Measurements from ENCODE around the gene CDH4. TPM values are rescaled to one million over a fixed set of nuclear protein-coding genes. Genes with fewer than 3 reads are reported as not detected.

The CDH4 gene
- total RNA-seq, 1 experiment from 2014 or later: 0.12 TPM

DNA sequence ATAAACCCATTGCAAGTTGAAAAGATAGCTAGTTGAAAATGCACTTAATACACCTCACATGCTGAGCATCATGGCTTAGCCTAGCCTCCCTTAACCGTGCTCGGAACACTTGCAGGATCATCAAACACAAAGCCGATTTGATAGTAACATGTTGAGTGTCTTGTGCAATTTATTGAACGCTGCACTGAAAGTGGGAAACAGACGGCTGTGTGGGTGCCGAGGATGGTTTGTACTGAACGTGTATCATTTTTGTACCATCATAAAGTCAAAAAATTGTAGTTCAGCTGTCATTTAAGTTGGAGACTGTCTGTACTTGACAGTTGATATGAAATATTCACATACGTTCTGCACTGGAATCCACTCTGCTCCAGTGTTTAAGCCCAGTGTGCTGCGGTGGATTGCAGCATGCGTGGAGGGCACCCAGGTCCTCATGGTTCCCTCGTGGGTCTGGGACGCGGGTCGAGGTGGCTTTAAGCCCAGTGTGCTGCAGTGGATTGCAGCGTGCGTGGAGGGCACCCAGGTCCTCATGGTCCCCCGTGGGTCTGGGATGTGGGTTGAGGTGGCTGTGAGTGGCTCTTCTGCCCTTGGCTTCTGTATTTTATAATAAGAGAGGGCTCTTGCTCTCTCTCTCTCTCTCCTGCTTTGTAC is 77.0 kb downstream of the CDH4 start:
- no peak for DNase-seq (ENCODE audit: low read depth)

DNA sequence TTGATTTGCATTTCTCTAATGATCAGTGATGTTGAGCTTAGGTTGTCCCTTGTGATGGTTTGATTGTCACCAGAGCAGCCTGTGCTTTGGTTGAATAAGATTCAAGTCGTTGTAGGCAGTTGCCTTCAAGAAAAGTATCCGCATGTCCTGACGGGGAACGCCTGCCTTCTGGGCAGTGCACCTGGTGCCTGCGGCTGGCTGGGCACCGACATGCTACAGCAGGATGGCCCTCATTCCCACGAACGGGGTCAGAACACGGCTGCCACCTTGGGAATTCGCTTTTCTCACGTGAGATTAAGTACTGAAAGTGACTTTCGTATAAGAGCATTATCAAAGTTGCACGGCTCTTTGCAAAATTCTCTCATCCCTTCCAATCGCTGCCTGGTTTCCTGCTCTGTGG is 78.4 kb downstream of the CDH4 start:
- no peak for DNase-seq (ENCODE audit: low read depth)

DNA sequence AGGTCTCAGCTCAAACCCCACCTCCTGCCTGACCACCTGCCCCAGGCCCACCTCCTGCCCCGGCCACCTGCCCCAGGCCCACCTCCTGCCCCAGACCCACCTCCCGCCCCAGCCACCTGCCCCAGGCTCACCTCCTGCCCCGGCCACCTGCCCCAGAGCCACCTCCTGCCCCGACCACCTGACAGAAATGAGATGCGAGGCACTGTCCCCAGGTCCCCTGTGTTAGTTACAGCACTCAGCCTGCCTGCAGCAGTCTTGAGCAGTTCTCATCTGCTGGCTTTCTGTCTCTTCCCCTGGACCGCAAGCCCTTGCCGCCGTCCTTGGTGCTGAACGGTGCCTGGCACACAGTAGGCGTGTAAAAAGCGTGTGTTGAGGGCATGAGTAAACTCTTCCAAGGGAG is 79.5 kb downstream of the CDH4 start:
- no peak for DNase-seq (ENCODE audit: low read depth)

DNA sequence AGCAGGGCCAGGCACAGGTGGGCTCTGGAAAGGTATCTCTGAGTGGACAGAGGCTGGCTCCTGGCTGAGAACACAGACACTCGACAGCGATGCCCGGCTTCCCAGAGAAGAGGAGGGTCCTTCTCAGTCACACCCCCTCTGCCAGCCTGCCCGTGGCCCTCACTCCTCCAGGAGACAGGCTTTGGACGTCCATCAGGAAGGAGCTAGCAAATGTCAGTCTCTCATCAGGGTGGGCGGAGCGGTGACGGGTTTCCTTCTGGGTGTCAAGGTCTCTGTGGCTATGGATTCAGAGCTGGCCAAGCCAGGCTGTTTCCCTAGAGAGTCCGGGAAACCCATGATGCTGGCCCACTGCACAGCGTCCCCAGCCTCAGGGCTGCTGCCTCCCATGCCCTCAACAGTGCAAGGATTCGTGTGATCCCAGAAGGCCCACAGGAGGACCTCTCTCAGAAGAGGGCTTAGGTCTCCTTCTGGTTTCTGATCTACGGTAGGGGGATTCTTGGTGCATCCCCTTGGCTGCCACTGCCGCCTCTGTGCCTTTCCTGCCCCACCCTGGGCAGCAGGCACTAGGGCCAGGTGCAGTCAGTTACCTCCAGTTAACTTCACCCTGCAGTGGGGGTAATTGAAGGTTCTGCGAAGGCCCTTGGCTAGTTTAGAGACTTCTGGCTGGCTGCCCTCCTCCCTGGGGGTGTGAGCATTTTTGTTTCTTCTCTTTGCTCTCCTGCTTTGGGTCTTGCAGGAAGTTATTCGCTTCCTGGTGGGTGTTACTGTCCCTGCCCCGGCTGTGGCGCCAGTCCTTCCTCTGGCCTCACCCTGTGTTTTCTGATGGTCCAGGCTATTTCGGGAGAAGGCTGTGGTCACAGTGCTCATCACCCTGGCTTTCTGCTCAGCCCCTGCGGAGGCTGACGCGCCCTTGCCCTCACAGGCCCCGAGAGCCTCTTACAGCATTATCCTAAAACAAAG is 80.2 kb downstream of the CDH4 start:
- no peak for DNase-seq (ENCODE audit: low read depth)

DNA sequence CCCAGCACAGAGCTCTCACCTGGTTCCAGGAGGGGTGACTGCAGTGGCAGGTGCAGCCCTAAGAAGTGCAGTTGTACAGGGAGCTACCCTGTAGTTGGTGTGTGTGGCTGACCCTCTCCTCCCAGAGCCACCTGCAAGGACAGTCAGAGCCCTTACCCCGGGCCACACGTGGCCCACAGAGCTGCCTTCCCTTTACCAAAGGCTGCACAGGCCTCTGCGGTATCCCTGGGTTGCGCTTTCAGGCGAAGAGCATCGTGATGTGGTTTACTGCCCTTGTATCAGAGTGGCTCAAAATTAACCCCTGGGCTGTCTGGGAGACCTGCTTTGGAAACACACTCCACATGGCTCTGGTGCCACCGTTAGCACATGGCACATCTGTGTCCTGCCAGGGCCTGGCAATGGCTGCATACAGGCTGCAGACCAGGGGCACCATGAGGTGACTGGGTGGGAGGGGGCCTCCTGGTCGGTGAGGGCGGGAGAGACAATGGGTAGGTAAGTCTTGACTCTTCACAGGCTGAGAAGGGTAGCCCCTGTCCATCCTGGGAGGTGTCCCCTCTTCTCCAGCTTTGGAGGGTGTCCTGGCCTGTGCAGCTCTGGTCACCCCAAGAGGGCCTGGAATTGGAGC is 81.5 kb downstream of the CDH4 start:
- DNase-seq (ENCODE audit: low read depth): no peak

DNA sequence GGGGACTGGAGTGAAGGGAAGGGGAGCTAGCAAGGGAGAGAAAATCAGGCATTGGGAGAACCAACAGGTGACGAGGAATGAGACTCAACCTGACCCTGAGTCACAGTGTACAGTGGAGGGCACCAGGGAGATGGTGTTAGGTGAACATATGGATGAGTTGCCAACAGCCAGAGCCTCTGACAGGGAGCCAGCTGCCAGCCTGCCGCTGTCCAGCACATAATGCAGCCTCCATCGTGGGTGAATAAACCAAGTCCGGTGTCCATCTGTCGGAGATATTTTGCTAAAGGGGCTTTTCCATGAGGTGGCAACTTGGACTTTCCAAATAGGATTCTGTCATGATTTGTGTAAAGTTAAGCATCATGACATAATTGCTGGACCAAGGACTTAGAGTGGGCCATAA is 88.1 kb downstream of the CDH4 start:
- no peak for DNase-seq (ENCODE audit: low read depth)

DNA sequence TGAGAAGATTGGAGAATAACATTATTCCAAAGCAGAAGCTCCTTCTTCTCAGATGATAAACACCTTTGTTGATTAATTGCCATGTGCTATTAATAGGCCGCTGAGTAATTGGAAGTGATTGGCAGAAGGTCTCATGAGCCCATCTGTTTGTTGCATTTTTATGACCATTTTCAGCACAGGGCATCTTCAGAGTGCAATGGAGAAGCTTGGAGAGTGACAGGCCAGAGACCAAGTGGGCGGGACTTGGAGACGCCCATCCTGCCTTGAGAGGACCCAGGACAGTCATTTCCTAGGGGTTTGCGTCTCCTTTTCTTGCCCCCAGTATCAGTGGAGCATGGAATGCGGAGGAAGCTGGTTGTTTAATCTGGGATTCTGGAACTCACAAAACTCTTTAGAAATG is 89.5 kb downstream of the CDH4 start:
- DNase-seq (ENCODE audit: low read depth): no peak

DNA sequence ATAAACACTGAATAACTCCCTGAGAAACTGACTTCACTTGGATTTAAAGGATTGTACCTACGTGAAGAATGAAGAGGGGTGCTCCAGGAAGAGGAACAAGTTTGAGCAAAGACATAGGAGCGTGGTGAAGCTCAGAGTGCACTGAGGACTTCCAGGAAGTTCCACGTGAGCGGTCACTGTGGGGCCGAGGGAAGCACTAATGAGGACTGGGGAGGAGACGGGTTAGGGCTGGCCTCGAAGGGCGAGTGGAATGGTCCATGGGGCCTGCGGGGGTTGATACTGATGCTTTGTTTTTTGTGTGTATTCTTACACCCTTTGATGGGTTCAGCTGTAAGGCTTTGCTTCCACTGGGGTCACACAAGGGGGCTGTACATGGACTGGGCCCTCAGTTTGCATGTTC is 91.9 kb downstream of the CDH4 start:
- DNase-seq (ENCODE audit: low read depth): no peak

DNA sequence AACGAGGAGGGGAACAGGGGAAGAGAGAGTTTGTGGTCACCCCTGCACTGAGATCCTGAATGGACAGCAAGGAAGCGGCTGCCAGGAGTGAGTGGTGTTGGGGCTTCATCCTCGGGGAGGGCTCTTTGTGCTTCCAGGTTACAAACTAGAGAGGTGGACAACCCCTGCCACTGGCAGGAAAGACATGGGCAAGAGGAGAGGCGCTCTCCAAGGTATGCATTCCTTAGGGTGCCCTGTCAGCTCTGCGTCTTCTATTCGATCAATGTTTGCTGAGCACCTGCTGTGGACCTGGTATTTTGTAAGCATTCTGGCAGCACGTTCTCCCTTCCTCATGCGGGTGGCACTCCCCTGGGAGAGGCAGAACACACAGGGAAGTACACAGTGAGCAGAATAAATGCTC is 93.6 kb downstream of the CDH4 start:
- DNase-seq (ENCODE audit: low read depth): no peak

DNA sequence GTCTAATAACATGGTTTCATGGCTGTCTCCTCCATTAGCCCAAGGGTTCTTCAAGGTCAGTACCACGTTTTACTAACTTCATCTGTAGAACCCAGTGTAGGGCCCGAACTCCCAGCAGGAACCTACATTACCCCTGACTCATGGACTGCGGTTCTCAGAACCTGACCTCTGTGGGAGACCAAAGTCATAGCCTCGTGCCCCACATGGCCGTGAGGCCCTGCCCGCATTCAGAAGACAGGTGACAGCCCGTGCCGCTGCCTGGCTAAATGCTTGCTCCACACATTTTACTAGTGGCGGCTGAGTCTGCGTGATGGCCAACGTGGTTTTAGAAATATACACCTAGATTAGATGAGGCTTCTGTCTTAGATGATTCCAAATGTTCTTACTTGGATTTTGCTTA is 94.9 kb downstream of the CDH4 start:
- DNase-seq (ENCODE audit: low read depth): no peak

DNA sequence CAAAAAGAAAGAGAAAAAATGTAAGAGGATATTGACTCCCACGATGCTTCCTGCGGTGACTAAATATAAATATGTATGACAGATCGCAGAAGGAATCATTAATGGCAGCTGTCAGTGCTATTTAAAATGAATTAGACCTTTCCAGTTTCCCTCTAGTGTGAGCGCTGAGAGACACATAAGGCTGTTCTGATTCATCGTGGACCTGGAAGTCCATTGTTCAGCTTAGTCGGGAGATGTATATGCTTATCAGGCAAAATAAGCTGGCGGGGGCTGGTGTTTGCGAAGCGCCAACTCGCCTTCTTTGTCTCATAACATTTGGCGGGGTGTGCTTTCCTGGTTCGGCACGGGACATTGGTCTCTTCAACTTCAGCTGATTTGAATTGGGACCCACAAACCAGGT is 95.4 kb downstream of the CDH4 start:
- DNase-seq (ENCODE audit: low read depth): no peak

DNA sequence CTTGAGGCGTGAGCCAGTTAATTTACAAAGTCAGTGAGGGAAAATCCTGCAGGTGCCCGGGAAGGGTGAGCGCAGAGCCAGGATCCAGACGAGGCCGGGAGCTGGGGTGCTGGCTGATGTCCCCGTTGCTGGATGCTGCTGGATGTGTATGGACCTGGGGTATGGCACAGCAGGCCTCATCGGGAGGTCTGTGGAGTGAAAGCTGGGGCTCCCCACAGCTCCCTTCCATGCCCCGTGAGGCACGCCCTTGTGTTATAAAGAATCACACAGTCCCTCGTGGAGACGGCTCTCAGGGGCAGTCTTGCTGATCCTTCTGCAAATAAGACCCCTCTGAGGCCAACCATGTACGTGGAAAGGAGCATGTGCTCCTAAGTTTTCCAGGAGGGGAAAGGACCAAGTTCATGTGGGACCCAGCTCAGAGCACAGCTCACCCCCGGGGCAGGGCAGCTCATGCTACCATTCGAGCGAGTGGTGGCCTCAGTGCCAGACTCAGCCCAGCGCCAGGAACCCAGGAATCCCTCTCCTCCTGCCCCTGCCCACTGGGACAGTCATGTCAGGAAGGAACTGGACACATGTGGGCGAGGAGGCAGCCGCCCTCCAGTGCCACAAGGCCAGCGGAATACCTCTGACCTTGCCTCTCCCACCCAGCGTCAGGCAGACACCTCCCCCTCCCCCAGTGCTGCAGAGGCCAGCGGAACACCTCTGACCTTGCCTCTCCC is 97.5 kb downstream of the CDH4 start:
- no peak for DNase-seq (ENCODE audit: low read depth)

DNA sequence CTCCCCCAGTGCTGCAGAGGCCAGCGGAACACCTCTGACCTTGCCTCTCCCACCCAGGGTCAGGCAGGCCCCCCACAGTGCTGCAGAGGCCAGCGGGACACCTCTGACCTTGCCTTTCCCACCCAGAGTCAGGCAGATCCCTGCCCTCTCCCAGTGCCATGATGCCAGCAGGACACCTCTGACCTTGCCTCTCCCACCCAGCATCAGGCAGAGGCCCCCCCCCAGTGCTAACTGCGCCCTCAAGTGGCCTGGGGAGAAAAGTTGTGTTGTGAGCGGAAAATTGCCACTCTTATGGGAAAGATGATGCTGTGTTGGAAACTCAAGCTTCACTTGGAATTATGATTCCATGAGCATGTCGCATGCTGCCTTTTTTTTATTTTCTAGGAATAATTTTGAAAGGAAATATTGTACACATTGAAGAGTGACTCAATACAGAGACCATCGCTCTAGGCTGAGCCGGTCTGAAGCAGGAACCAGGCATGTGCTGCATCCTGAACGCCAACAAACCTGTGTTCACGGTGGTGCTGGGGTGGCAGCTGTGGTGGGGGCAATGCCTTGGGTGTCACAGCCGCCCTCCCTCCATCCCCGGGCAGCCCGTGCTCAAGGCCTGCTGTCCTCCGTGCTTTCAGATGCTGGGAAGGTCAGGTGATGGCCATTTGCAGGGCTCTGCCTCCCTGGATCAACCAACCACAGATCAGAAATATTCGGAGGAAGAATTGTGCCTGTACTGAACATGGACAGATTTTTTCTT is 98.6 kb downstream of the CDH4 start:
- no peak for DNase-seq (ENCODE audit: low read depth)

DNA sequence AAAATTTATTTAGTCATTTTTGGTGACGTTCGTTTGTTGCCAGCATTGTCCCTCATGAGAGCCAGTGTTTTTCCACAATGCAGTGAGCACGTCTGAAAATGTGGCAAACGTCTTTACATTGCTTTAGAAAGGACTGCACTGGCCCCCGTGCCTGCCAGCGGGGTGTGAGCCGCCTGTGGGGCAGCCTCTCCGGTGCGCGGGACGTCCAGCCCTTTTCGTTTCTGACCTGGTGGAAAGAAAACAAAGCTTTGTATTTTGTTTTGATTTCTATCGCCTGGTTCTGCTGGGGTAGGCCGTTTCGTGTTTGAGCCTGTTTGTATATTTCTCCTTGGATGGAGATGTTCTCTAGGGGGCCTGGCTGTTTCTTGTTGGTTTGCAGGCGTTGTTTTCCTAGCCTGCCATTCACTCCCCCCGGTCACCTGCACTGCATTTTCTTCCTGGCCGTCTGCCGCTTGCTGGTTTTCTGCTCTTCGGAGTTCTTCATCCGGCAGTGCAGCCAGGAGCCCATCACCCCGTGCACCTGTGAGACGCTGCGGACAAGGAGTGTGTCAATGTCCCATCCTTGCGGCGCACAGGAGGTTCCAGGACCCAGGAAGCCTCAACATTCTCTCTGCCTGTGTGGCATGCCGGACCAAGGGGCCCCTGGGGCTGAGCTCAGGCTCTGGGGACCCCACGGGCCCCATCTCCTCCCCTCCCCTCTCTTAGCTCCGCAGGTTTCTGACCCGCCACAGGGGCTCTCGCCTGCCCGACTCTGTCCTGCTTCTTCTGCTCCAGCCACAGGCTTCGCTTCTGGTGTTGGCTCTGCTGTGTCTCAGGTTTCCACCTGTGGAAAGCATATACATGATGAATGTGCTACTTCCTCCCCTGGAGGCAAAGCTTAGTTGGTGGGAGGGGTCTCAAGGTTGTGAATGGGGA is 100.5 kb downstream of the CDH4 start:
- DNase-seq (ENCODE audit: low read depth): no peak

DNA sequence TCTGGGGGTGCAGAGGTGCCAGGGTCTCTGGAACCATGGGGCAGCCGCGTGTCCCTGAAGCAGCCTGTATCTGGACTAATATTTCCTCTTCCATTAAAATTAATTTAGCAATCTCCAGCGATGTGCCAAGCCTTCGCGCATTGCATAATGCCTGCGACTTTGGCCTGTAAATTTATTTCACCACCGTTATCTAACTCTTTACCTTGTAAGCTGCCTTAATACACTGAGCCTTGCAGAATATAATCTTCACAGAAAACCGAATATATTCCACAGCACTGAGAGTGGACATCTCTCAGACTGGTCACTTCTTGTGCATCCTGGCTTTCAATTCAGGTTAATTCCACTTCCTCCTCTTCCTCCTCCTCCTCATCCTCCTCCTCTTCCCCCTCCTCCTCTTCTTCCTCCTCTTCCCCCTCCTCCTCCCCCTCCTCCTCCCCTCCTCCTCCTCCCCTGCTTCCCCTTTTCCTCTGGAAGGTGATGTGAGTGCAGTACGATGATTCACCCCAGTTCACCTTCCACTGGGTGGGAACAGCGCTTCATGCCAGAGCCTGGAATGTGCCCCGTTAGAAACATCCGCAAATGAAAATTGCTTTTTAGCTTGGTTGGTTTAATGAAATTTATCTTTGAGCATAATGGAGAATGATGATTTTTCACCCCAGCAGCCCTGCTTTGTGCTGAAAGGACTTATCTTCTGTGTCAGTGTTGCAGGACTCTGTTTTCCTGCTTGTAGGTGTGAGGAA is 101.4 kb downstream of the CDH4 start:
- DNase-seq (ENCODE audit: low read depth): peak; percentile 31

DNA sequence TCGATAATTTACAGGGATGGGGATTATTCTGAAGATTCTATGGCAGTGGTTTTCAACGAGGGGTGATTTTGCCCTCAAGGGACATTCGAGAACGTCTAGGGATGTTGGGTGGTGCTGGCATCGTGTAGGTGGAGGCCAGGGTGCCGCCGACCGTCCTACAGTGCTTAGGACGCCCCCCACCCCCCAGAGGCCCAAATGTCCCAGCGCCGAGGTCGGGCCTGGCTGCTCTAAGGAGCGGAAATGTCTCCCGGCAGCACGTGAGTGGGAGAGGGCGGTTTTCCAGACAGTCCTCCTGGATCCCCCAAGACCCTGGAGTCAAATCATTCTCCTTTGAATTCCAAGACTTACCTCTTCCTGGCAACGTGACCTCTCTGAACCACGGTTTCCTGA is 101.9 kb downstream of the CDH4 start:
- no peak for DNase-seq (ENCODE audit: low read depth)

DNA sequence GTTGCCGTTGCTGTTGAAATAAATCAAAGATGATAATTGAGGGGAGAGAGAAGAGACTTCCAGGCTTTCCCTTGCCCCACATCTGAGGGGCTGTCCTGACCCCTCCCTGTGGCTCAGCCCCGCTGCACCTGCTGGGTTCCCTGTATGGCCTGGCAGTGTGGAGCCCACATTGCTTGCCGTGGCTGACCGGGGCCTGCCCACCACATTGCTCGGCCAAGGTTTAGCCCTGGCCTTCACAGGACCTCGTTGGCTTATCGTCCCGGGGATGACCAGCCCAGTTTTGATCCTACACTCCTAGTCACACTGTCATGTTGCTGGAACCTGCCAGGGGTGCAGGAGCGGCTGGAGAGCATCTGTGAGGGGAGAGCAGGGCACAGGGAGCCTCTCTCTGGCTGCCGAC is 102.4 kb downstream of the CDH4 start:
- DNase-seq (ENCODE audit: low read depth): no peak

DNA sequence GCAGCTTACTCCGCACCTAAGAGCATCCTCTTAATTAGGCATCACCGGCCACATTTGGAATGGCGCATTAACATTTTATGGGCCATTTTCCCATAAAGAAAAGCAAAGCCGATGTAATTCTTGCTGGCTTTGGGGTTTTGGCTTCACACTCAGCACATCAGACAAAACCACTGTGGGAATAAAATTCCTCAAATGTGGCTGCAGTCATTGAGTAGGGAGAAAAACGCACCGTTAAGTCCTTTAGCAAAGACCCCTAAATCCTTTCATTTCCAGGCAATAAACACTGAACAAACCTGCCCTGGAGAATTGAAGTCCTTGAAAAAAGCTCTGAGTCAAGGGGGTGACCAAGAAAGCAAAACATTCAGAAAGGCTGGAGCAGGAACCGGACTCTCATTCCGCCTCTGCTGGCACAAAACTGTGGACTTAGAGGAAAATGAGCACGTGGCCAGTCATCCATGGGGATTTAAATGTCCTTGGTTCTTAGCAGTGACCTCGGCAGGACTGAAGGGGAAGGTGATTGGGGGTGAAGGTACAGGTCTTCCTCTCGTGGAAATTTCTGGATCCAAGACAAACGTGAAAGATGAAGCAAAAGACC is 102.9 kb downstream of the CDH4 start:
- DNase-seq (ENCODE audit: low read depth): no peak

DNA sequence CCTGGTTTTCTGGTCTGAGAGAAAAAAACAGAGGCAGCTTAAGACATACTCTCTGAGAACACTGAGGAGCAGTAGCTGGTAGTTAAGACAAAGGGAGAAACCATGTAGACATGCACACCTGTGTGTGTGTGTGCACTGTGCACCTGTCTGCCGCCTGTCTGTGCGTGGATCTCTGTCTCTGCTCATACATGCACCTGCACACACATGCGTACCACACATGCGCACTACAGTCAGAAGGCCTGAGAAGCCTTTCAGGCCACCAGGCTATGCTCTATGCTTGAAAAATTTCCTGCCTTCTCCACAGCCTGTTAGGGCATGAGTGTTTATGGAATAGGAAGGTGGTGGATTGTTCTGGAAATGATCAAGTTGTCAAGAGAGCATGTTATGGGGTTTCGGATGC is 103.5 kb downstream of the CDH4 start:
- no peak for DNase-seq (ENCODE audit: low read depth)

Data from RPMI7951 (cell line).